Measurements from ENCODE around the gene CAT.
"Not testable (repeated sequence)": the region's sequence is repeated elsewhere in the genome, so short reads cannot be mapped to it uniquely, and the experiment has no call there.

The CAT gene

GRCh38 chr11:34423300-34423699 is 15.4 kb upstream of the CAT start:
- no peak overlapping the region for H3K4me3 ChIP-seq (ENCODE audit: low read length)
- no peak for TF ChIP-seq CTCF (conservative IDR thresholded peaks at IDR 0.05; ENCODE audit: low read length)
- no peak for DNase-seq (ENCODE audit: low read depth)

- H3K4me3 ChIP-seq (ENCODE audit: low read length) = not testable (repeated sequence)
- DNase-seq (ENCODE audit: low read depth) = peak; percentile 61
These were observed 13.9 kb upstream of the CAT start for GRCh38 chr11:34424826-34425225.

GRCh38 chr11:34425360-34425759 is 13.4 kb upstream of the CAT start:
- DNase-seq (ENCODE audit: low read depth) = no peak
- H3K4me3 ChIP-seq (ENCODE audit: low read length) = no peak overlapping the region
- TF ChIP-seq CTCF (conservative IDR thresholded peaks at IDR 0.05; ENCODE audit: low read length) = no peak

GRCh38 chr11:34425867-34426266 is 12.9 kb upstream of the CAT start:
- DNase-seq (ENCODE audit: low read depth) = peak; percentile 92
- H3K4me3 ChIP-seq (ENCODE audit: low read length) = no peak overlapping the region
- no peak for TF ChIP-seq CTCF (conservative IDR thresholded peaks at IDR 0.05; ENCODE audit: low read length)

- no peak for TF ChIP-seq CTCF (conservative IDR thresholded peaks at IDR 0.05; ENCODE audit: low read length)
- DNase-seq (ENCODE audit: low read depth) = peak; percentile 99
- H3K4me3 ChIP-seq (ENCODE audit: low read length) = no peak overlapping the region
These were observed 12.0 kb upstream of the CAT start for GRCh38 chr11:34426766-34427185.

- no peak for TF ChIP-seq CTCF (conservative IDR thresholded peaks at IDR 0.05; ENCODE audit: low read length)
- H3K4me3 ChIP-seq (ENCODE audit: low read length) = no peak overlapping the region
- peak; percentile 96 for DNase-seq (ENCODE audit: low read depth)
These were observed 11.4 kb upstream of the CAT start for GRCh38 chr11:34427186-34427805.

- no peak for TF ChIP-seq CTCF (conservative IDR thresholded peaks at IDR 0.05; ENCODE audit: low read length)
- no peak for DNase-seq (ENCODE audit: low read depth)
- H3K4me3 ChIP-seq (ENCODE audit: low read length) = no peak overlapping the region
These were observed 6.8 kb upstream of the CAT start for GRCh38 chr11:34431979-34432378.

GRCh38 chr11:34432822-34433221 is 5.9 kb upstream of the CAT start:
- TF ChIP-seq CTCF (conservative IDR thresholded peaks at IDR 0.05; ENCODE audit: low read length) = no peak
- no peak for DNase-seq (ENCODE audit: low read depth)
- H3K4me3 ChIP-seq (ENCODE audit: low read length) = no peak overlapping the region

All from AG10803 (cell line).